ENCODE data around the gene STT3A.
"Not testable (repeated sequence)": the region's sequence is repeated elsewhere in the genome, so short reads cannot be mapped to it uniquely, and the experiment has no call there.

STT3A gene

GRCh38 chr11:125592305-125593113 is at the start of gene STT3A:
TSS of gene STT3A (plus strand) at chr11:125592852. CDS start at chr11:125595916, 3,064 bp downstream.
- peak; percentile 95 for DNase-seq (ENCODE audit: low read depth, low spot score)

GRCh38 chr11:125550780-125551179 is 41.9 kb upstream of the STT3A start:
- no peak for DNase-seq (ENCODE audit: low read depth, low spot score)

- DNase-seq (ENCODE audit: low read depth, low spot score), result no peak
Observed at GRCh38 chr11:125551835-125552342, 40.8 kb upstream of the STT3A start.

GRCh38 chr11:125552927-125553326 is 39.7 kb upstream of the STT3A start:
- DNase-seq (ENCODE audit: low read depth, low spot score), result no peak

- DNase-seq (ENCODE audit: low read depth, low spot score), result no peak
Observed at GRCh38 chr11:125553357-125553756, 39.3 kb upstream of the STT3A start.

GRCh38 chr11:125554038-125554437 is 38.6 kb upstream of the STT3A start:
- no peak for DNase-seq (ENCODE audit: low read depth, low spot score)

GRCh38 chr11:125559888-125560287 is 32.8 kb upstream of the STT3A start:
- no peak for DNase-seq (ENCODE audit: low read depth, low spot score)

GRCh38 chr11:125561924-125562323 is 30.7 kb upstream of the STT3A start:
- DNase-seq (ENCODE audit: low read depth, low spot score), result no peak

- no peak for DNase-seq (ENCODE audit: low read depth, low spot score)
Observed at GRCh38 chr11:125562430-125562829, 30.2 kb upstream of the STT3A start.

- no peak for DNase-seq (ENCODE audit: low read depth, low spot score)
Observed at GRCh38 chr11:125564357-125564756, 28.3 kb upstream of the STT3A start.

GRCh38 chr11:125566235-125566634 is 26.4 kb upstream of the STT3A start:
- no peak for DNase-seq (ENCODE audit: low read depth, low spot score)

GRCh38 chr11:125568970-125569914 is 23.4 kb upstream of the STT3A start, which contains the start of gene EI24:
TSS of gene EI24 (plus strand) at chr11:125569477. CDS start at chr11:125572528, 3,051 bp downstream.
- DNase-seq (ENCODE audit: low read depth, low spot score), result peak; percentile 82

GRCh38 chr11:125569915-125570621 is 22.6 kb upstream of the STT3A start:
- no peak for DNase-seq (ENCODE audit: low read depth, low spot score)

- DNase-seq (ENCODE audit: low read depth, low spot score), result no peak
Observed at GRCh38 chr11:125570952-125571351, 21.7 kb upstream of the STT3A start.

GRCh38 chr11:125572916-125573315 is 19.7 kb upstream of the STT3A start:
- no peak for DNase-seq (ENCODE audit: low read depth, low spot score)

GRCh38 chr11:125577181-125577580 is 15.5 kb upstream of the STT3A start:
- not testable (repeated sequence) for DNase-seq (ENCODE audit: low read depth, low spot score)

- no peak for DNase-seq (ENCODE audit: low read depth, low spot score)
Observed at GRCh38 chr11:125578783-125579182, 13.9 kb upstream of the STT3A start.

- no peak for DNase-seq (ENCODE audit: low read depth, low spot score)
Observed at GRCh38 chr11:125579811-125580210, 12.8 kb upstream of the STT3A start.

GRCh38 chr11:125583496-125583895 is 9.2 kb upstream of the STT3A start:
- no peak for DNase-seq (ENCODE audit: low read depth, low spot score)

GRCh38 chr11:125585487-125585886 is 7.2 kb upstream of the STT3A start:
- no peak for DNase-seq (ENCODE audit: low read depth, low spot score)

GRCh38 chr11:125586623-125587022 is 6.0 kb upstream of the STT3A start:
- no peak for DNase-seq (ENCODE audit: low read depth, low spot score)

Measured in activated naive CD8-positive, alpha-beta T cell treated with anti-CD3 and anti-CD28 coated beads, Interleukin-2, amount 50 U/mL, for 16 hours (primary cell).